Fibroblast of lung (primary cell): ENCODE measurements around the gene GPAT3.

Source experiments
- EZH2 ChIP-seq: IDR thresholded peaks from 2 replicates; pipeline ENCODE4 v1.5.1; 2012; ENCODE audit warnings: low read length, control low read depth, mild to moderate bottlenecking; ENCODE audit errors: missing control alignments
- TF ChIP-seq, protein P1 (sequence below), 2 donors: IDR thresholded peaks in 1 of 2; conservative IDR thresholded peaks in 1 of 2; 1 replicate in 1 of 2; 2 replicates in 1 of 2; pipeline ENCODE4 v1.5.1; 2011 to 2012; ENCODE audit warnings: low read length in 2 of 2, control low read depth in 1 of 2, inconsistent platforms in 1 of 2, low read depth in 1 of 2, mild to moderate bottlenecking in 1 of 2

DNA sequence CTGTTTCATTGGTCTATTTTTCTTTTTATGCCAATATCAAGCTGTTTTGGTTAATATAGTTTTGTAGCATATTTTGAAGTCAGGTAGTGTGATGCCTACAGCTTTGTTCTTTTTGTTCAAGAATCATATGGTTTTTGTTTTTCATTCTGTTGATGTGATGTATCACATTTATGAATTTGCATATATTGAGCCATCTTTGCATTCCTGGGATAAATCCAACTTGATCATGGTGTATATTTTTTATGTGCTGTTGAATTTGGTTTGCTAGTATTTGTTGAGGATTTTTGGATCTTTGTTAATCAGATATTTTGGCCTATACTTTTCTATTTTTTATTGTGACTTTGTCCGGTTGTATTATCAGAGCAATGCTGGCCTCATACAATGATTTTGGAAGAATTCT, 74.8 kb downstream of the GPAT3 start:
- TF ChIP-seq, protein P1, sequence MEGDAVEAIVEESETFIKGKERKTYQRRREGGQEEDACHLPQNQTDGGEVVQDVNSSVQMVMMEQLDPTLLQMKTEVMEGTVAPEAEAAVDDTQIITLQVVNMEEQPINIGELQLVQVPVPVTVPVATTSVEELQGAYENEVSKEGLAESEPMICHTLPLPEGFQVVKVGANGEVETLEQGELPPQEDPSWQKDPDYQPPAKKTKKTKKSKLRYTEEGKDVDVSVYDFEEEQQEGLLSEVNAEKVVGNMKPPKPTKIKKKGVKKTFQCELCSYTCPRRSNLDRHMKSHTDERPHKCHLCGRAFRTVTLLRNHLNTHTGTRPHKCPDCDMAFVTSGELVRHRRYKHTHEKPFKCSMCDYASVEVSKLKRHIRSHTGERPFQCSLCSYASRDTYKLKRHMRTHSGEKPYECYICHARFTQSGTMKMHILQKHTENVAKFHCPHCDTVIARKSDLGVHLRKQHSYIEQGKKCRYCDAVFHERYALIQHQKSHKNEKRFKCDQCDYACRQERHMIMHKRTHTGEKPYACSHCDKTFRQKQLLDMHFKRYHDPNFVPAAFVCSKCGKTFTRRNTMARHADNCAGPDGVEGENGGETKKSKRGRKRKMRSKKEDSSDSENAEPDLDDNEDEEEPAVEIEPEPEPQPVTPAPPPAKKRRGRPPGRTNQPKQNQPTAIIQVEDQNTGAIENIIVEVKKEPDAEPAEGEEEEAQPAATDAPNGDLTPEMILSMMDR (conservative IDR thresholded peaks at IDR 0.05 in 1 of 2, IDR thresholded peaks at IDR 0.05 in 1 of 2; ENCODE audit: low read depth in 1 of 2, low read length in 2 of 2): no peak
- TF ChIP-seq EZH2: no peak
